Adipose tissue (tissue), 3 donors: ENCODE results near the gene APOBEC3G. TPM values are rescaled to one million over a fixed set of nuclear protein-coding genes. Genes with fewer than 3 reads are reported as not detected.
"Not testable (repeated sequence)": the region's sequence is repeated elsewhere in the genome, so short reads cannot be mapped to it uniquely, and the experiment has no call there.

Experiments
- H3K27ac ChIP-seq: one replicate; pipeline ENCODE4 v1.5.1; 2013; ENCODE audit warnings: low read depth, low read length
- WGBS, 3 donors: extraction: QIAGEN DNeasy Blood & Tissue Kit; methylation state at CpG; one replicate each; pipeline ENCODE4 v1.1.7; 2013; 5-methylcytosine and 5-hydroxymethylcytosine counted together
- polyA plus RNA-seq, 3 donors: library from polyadenylated mRNA; stranded (reverse); fragments of 200-250 nt; gene quantifications; one replicate each; pipeline ENCODE4 v1.2.3, GENCODE V29; 2013
- donor health status: healthy with polysubstance abuse.
- donor health status: Bipolar disorder and iron deficiency.
- donor health status: healthy.

APOBEC3G gene
- 1 to 10 TPM; 2.1 to 9.0 (median 2.9) TPM for polyA plus RNA-seq

DNA sequence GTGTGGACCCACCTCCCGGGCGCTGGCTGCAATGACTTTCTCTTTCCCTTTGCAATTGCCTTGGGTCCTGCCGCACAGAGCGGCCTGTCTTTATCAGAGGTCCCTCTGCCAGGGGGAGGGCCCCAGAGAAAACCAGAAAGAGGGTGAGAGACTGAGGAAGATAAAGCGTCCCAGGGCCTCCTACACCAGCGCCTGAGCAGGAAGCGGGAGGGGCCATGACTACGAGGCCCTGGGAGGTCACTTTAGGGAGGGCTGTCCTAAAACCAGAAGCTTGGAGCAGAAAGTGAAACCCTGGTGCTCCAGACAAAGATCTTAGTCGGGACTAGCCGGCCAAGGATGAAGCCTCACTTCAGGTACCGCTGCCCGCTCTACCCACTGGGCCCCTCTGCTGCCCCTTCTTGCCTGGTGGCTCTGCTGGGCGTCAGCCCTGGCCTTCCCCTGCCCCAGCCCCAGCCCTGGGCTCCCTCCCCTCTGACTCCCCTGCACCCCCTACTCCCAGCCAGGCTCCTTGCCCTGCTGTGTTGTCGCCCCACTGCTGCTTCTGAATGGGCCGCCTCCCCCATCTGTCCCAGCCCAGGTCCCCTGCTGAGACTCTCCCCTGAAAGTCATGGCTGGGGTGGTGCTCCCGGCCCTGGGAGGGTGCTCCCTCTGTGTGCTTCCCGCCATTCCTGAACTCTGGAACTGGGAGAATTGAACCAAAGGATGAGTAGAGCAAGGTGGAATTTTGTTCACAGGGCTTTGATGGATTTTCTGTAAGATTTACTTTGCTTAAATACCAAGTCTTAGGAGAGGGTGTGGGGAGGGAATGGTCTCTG is at the start of gene APOBEC3G:
Gene APOBEC3G, plus strand, starts transcription at position 250 of the 815 bp plus-strand sequence. Its CDS starts 87 bp downstream, at position 337.
- 9 to 42% (median 12%) methylated on average over 13 to 14 of the region's 17 CpGs for WGBS, 3 donors
- H3K27ac ChIP-seq, result not testable (repeated sequence)

- H3K27ac ChIP-seq, result no peak overlapping the region
- 87 to 90% (median 87%) methylated on average over 4 of the region's 4 CpGs for WGBS, 3 donors
Measured at GRCh38 chr22:39027717-39028116, 49.4 kb upstream of the APOBEC3G start.

DNA sequence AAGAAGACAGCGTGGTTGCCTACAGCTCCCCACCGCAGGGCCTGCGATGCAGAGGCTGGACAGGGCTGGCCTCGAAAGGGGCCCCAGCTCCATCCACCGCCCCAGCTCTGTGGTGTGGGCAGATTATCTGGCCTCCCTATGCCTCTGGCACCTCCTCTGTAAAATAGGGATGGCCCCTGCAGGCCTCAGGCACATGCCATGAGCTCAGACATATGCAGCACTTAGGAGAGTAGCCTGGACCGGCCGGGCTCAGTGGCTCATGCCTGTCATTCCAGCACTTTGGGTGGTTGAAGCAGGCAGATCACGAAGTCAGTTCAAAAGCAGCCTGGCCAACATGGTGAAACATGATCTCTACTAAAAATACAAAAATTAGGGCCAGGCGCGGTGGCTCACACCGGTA is 48.8 kb upstream of the APOBEC3G start:
- 91 to 93% (median 93%) methylated on average over 11 of the region's 11 CpGs for WGBS, 3 donors
- no peak overlapping the region for H3K27ac ChIP-seq

DNA sequence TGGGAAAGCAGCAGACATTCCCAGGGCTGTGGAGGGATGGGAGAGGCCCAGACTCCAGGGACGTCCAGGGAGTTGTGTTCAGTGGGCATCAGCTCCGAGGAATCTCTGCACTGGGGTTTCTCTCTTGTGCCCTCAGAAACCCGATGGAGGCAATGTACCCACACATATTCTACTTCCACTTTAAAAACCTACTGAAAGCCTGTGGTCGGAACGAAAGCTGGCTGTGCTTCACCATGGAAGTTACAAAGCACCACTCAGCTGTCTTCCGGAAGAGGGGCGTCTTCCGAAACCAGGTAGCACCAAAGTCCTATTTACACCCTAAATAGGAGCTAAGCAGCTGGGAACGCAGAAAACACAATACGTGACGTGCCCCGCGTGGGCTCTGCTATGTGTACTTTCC is 47.8 kb upstream of the APOBEC3G start:
- H3K27ac ChIP-seq, result no peak overlapping the region
- 87 to 92% (median 92%) methylated on average over 13 of the region's 13 CpGs for WGBS, 3 donors

GRCh38 chr22:39030705-39031104 is 46.4 kb upstream of the APOBEC3G start:
- WGBS, 3 donors, result 91% methylated on average over 14 of the region's 14 CpGs

GRCh38 chr22:39031434-39032295 is 45.4 kb upstream of the APOBEC3G start:
- WGBS, 3 donors, result 63 to 76% (median 72%) methylated on average over 15 to 16 of the region's 18 CpGs
- not testable (repeated sequence) for H3K27ac ChIP-seq

More at GRCh38 chr22:39030705-39031104, 46.4 kb upstream of the APOBEC3G start:
- H3K27ac ChIP-seq, result no peak overlapping the region

GRCh38 chr22:39037071-39037470 is 40.0 kb upstream of the APOBEC3G start:
- WGBS, 3 donors, result 55 to 59% (median 56%) methylated on average over 2 of the region's 2 CpGs
- H3K27ac ChIP-seq, result not testable (repeated sequence)

GRCh38 chr22:39039306-39040126 is 37.6 kb upstream of the APOBEC3G start:
- 90 to 92% (median 92%) methylated on average over 19 of the region's 19 CpGs for WGBS, 3 donors

GRCh38 chr22:39040155-39040537 is 36.9 kb upstream of the APOBEC3G start:
- WGBS, 3 donors, result 29 to 42% (median 31%) methylated on average over 6 to 9 of the region's 14 CpGs

More at GRCh38 chr22:39039306-39040126, 37.6 kb upstream of the APOBEC3G start:
- no peak overlapping the region for H3K27ac ChIP-seq

GRCh38 chr22:39040538-39041296 is 36.4 kb upstream of the APOBEC3G start, which contains the start of gene APOBEC3F:
APOBEC3F (plus strand) TSS chr22:39040864; CDS start chr22:39040961, 97 bp downstream.
- peak within 1 kb of the TSS; percentile 26 for H3K27ac ChIP-seq
- 0 to 3% (median 1%) methylated on average over 10 to 18 of the region's 21 CpGs for WGBS, 3 donors

More at GRCh38 chr22:39040155-39040537, 36.9 kb upstream of the APOBEC3G start:
- not testable (repeated sequence) for H3K27ac ChIP-seq

DNA sequence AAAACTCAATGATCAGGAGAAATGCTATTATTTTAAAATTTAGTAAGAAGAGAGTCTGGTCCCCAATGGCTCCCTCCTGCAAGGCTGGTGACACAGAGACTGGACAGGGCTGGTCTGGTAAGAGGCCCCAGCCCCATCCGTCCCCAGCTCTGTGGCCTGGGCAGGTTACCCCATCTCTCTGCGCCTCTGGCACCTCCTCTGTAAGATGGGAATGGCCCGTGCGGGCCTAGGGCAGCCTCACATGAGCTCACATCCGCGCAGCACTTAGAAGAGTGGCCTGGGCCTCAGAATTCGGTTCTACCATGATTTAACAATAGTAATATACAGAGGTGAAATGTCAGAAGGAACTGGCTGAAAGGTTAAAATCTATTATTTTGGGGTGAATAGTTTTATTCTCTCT is 35.2 kb upstream of the APOBEC3G start:
- 95 to 98% (median 95%) methylated on average over 7 of the region's 7 CpGs for WGBS, 3 donors
- no peak overlapping the region for H3K27ac ChIP-seq

- not testable (repeated sequence) for H3K27ac ChIP-seq
- 87 to 96% (median 95%) methylated on average over 14 to 17 of the region's 18 CpGs for WGBS, 3 donors
Measured at GRCh38 chr22:39043063-39043462, 34.0 kb upstream of the APOBEC3G start.

DNA sequence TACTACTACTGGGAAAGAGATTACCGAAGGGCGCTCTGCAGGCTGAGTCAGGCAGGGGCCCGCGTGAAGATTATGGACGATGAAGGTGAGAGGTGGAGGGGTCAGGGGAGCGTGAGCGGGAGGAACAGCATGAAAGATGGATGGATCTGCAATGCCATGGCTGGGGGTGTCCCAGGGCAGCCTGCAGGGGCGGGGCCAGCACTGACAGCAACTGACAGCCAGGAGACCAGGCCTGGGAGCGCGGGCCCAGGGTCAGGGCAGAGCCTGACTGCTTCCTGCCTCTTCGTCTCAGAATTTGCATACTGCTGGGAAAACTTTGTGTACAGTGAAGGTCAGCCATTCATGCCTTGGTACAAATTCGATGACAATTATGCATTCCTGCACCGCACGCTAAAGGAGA is 31.9 kb upstream of the APOBEC3G start:
- 78 to 87% (median 87%) methylated on average over 12 to 14 of the region's 14 CpGs for WGBS, 3 donors
- H3K27ac ChIP-seq, result not testable (repeated sequence)

- H3K27ac ChIP-seq, result not testable (repeated sequence)
- 73 to 91% (median 86%) methylated on average over 7 of the region's 7 CpGs for WGBS, 3 donors
Measured at GRCh38 chr22:39049486-39049885, 27.6 kb upstream of the APOBEC3G start.

- WGBS, 3 donors, result 68 to 87% (median 85%) methylated on average over 14 to 16 of the region's 18 CpGs
- H3K27ac ChIP-seq, result not testable (repeated sequence)
Measured at GRCh38 chr22:39051844-39052495, 25.1 kb upstream of the APOBEC3G start.

DNA sequence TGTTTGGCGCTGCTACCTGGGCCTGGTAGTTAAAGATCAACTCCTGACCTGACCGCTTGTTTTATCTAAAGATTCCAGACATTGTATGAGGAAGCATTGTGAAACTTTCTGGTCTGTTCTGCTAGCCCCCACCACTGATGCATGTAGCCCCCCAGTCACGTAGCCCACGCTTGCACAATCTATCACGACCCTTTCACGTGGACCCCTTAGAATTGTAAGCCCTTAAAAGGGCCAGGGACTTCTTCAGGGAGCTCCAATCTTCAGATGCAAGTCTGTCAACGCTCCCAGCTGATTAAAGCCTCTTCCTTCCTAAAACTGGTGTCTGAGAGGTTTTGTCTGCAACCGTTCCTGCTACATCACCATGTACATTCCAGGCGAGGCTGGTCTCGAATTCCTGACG is 21.4 kb upstream of the APOBEC3G start:
- 84 to 93% (median 85%) methylated on average over 11 of the region's 11 CpGs for WGBS, 3 donors
- no peak overlapping the region for H3K27ac ChIP-seq

- 54 to 56% (median 55%) methylated on average over 6 of the region's 6 CpGs for WGBS, 3 donors
- not testable (repeated sequence) for H3K27ac ChIP-seq
Measured at GRCh38 chr22:39061290-39061689, 15.8 kb upstream of the APOBEC3G start.
